Endothelial cell of umbilical vein (primary cell): ENCODE data around the gene IBSP. TPM values are rescaled to one million over a fixed set of nuclear protein-coding genes. Genes with fewer than 3 reads are reported as not detected.

Source experiments
- BruUV-seq: library from RNA; stranded (reverse); fragments of 400-500 nt; replicated peaks from 2 replicates; lab custom pipeline; 2021; lab: Mats Ljungman, UMichigan
- CTCF ChIA-PET: fragments of 300-600, 350-600 bp; sonication (Branson Sonifier 250); formaldehyde crosslinking; loops from one replicate; lab custom pipeline; 2021; ENCODE audit warnings: antibody characterized with exemption, inconsistent platforms; lab: Charles Lee
- POLR2A ChIA-PET: fragments of 300-600, 350-600 bp; sonication (Branson Sonifier 250); formaldehyde crosslinking; loops from one replicate; lab custom pipeline; 2021; ENCODE audit warnings: antibody characterized with exemption, inconsistent platforms; lab: Charles Lee
- DNase-seq: peaks from one replicate; pipeline ENCODE4 v3.0.0-alpha.2; 2011; ENCODE audit warnings: low read depth, low spot score
- FAIRE-seq: peaks from 2 replicates; lab custom pipeline; 2011; peaks lifted over from hg19 to GRCh38; lab: Jason Lieb, UNC
- H2AFZ ChIP-seq: 2 replicates; pipeline ENCODE4 v1.6.0; 2012; ENCODE audit warnings: low read depth, low read length, control low read depth, inconsistent platforms
- H3K27ac ChIP-seq: 2 replicates; pipeline ENCODE4 v1.5.1; 2011; ENCODE audit warnings: low read depth, mild to moderate bottlenecking, control low read depth, low read length, moderate library complexity; ENCODE audit not compliant: insufficient read depth
- H3K27me3 ChIP-seq, 2 experiments: 2 replicates each; pipeline versions ENCODE4 v1.6.0 to v1.6.1; 2011; ENCODE audit warnings: low read length in 2 of 2, mixed read lengths in 1 of 2; ENCODE audit not compliant: control insufficient read depth in 2 of 2, insufficient read depth in 2 of 2
- H3K36me3 ChIP-seq, 2 experiments: 2 replicates in 1 of 2; 3 replicates in 1 of 2; pipeline ENCODE4 v1.5.1; 2011; ENCODE audit warnings: low read length in 2 of 2, mild to moderate bottlenecking in 1 of 2, moderate library complexity in 1 of 2; ENCODE audit not compliant: control insufficient read depth in 2 of 2, insufficient read depth in 2 of 2; ENCODE audit errors: extremely low read depth in 1 of 2
- H3K4me1 ChIP-seq: 3 replicates; pipeline ENCODE4 v1.5.1; 2011; ENCODE audit warnings: mild to moderate bottlenecking, low read length; ENCODE audit not compliant: control insufficient read depth, insufficient read depth; ENCODE audit errors: extremely low read depth
- H3K4me2 ChIP-seq: 2 replicates; pipeline ENCODE4 v1.6.1; 2011; ENCODE audit warnings: low read length, control low read depth, mixed read lengths; ENCODE audit not compliant: insufficient read depth
- H3K4me3 ChIP-seq, 3 experiments: fragments of 200-600 bp in 1 of 3; sonication (generic), shearing (Covaris generic) in 1 of 3; replicated peaks in 1 of 3; 2 replicates each; pipeline ENCODE4 v1.5.1; 2011 to 2016; ENCODE audit warnings: control low read depth in 3 of 3, low read length in 3 of 3, mild to moderate bottlenecking in 2 of 3, inconsistent platforms in 1 of 3, low read depth in 1 of 3, moderate library complexity in 1 of 3; ENCODE audit not compliant: insufficient read depth in 1 of 3
- H3K79me2 ChIP-seq: 2 replicates; pipeline ENCODE4 v1.6.0; 2012; ENCODE audit warnings: low read length, inconsistent platforms; ENCODE audit not compliant: control insufficient read depth, insufficient read depth
- H3K9ac ChIP-seq: replicated peaks from 2 replicates; pipeline ENCODE3; 2011; ENCODE audit warnings: low read length, control low read depth; ENCODE audit not compliant: insufficient read depth; ENCODE audit errors: extremely low read depth
- H3K9me1 ChIP-seq: replicated peaks from 3 replicates; pipeline ENCODE4 v1.6.0; 2011; ENCODE audit warnings: mild to moderate bottlenecking, low read length; ENCODE audit not compliant: control insufficient read depth, insufficient read depth; ENCODE audit errors: extremely low read depth
- H3K9me3 ChIP-seq: replicated peaks from 2 replicates; pipeline ENCODE4 v1.5.1; 2012; ENCODE audit warnings: low read length, inconsistent platforms; ENCODE audit not compliant: control insufficient read depth, insufficient read depth
- H4K20me1 ChIP-seq: replicated peaks from 2 replicates; pipeline ENCODE3; 2011; ENCODE audit warnings: mild to moderate bottlenecking, low read length; ENCODE audit not compliant: control insufficient read depth, insufficient read depth; ENCODE audit errors: extremely low read depth
- EZH2 ChIP-seq: IDR thresholded peaks from 2 replicates; pipeline ENCODE4 v1.6.1; 2012; ENCODE audit warnings: borderline replicate concordance, low read depth, mild to moderate bottlenecking, moderate library complexity, low read length, inconsistent platforms; ENCODE audit not compliant: severe bottlenecking
- GATA2 ChIP-seq: IDR thresholded peaks from 2 replicates; pipeline ENCODE4 v1.7.0; 2011; ENCODE audit warnings: low read depth, mild to moderate bottlenecking, moderate library complexity, mixed read lengths, low read length; ENCODE audit not compliant: insufficient read length, insufficient read depth
- JUN ChIP-seq: IDR thresholded peaks from 2 replicates; pipeline ENCODE4 v1.6.1; 2011; ENCODE audit warnings: borderline replicate concordance, low read depth; ENCODE audit not compliant: insufficient read length, insufficient read depth
- MYC ChIP-seq: IDR thresholded peaks from one replicate; pipeline ENCODE4 v1.6.1; 2011; ENCODE audit warnings: mild to moderate bottlenecking, low read depth, low read length
- POLR2AphosphoS5 ChIP-seq: IDR thresholded peaks from 2 replicates; pipeline ENCODE4 v1.6.1; 2012; ENCODE audit warnings: low read depth, mild to moderate bottlenecking, control low read depth, low read length, moderate library complexity; ENCODE audit not compliant: insufficient read depth
- dilution Hi-C: fragments of 300-500 bp; cut with MboI; formaldehyde crosslinking; loops from one replicate; pipeline ENCODE4 v1.15.0; 2019; ENCODE audit warnings: low sequenced_read_pairs; ENCODE audit not compliant: extremely low pct_ligation_motif_present
- intact Hi-C: fragments of 100-400 bp; cut with micrococcal nuclease; formaldehyde crosslinking; loops from one replicate; pipeline ENCODE4 v1.10.0; 2022
- polyA plus RNA-seq, 4 experiments: library from polyadenylated mRNA; depleted of rRNA in 3 of 4; stranded (reverse) in 3 of 4; unstranded in 1 of 4; fragments of >200 nt; gene quantifications; 2 replicates each; pipeline versions ENCODE4 v1.2.1 to v1.2.3, GENCODE V29; 2011 to 2012; ENCODE audit warnings: missing spikeins in 1 of 4
- total RNA-seq: library from RNA; stranded (reverse); gene quantifications from 2 replicates; pipeline ENCODE4 v1.2.3, GENCODE V29; 2021
- TF ChIP-seq, protein P1 (sequence below), 2 donors: IDR thresholded peaks; 1 replicate in 1 of 2; 2 replicates in 1 of 2; pipeline ENCODE4 v1.5.1; 2011; ENCODE audit warnings: low read length in 2 of 2, mild to moderate bottlenecking in 2 of 2, moderate library complexity in 2 of 2, control low read depth in 1 of 2, inconsistent platforms in 1 of 2, low read depth in 1 of 2; ENCODE audit not compliant: insufficient read depth in 1 of 2; ENCODE audit errors: extremely low read depth in 1 of 2
- TF ChIP-seq, protein P2 (sequence below): IDR thresholded peaks from 2 replicates; pipeline ENCODE4 v1.6.1; 2011; ENCODE audit not compliant: insufficient read depth, insufficient read length

Gene IBSP
- total and polyA plus RNA-seq, 2 donors (not counting 3 experiments of a cell fraction or from before 2014, with no cell fraction given), result not detected

DNA sequence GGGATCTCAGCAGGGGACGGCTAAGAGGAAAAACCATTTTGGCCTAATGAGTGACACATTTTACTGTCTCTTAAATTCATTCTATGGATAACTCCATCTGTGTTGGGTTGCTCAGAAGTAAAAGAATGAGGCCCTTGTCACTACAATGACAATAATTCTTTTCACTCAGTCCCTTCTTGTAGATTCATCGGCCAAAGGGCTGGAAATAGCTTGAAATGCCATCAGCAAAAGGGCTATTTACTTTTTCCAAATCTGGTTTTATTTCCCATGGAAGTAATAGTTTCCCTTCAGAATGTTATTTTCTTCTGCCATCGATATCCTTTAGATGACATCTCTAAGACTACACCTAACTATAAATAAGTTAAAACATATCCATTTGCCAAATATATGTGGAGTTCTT is 40.8 kb downstream of the IBSP start:
- Histone ChIP-seq H3K4me3 (no peak overlapping the region), H3K9ac (no peak overlapping the region), H3K36me3 (no peaks in the 10 kb centered on the region), H3K27me3 (peaks cover 3 to 7% of the 10 kb centered on the region in 2 experiments), H4K20me1 (no peaks in the 10 kb centered on the region), H3K4me2 (no peak overlapping the region), H3K27ac (no peak overlapping the region), H3K4me1 (peaks cover 8% of the 10 kb centered on the region), H3K9me3 (no peaks in the 10 kb centered on the region), H2AFZ (no peak overlapping the region), H3K79me2 (no peaks in the 10 kb centered on the region), H3K9me1 (no peaks in the 10 kb centered on the region)
- TF ChIP-seq EZH2 (no peak), MYC (no peak), GATA2 (no peak), JUN (no peak), POLR2AphosphoS5 (no peak)
- TF ChIP-seq, protein P1, sequence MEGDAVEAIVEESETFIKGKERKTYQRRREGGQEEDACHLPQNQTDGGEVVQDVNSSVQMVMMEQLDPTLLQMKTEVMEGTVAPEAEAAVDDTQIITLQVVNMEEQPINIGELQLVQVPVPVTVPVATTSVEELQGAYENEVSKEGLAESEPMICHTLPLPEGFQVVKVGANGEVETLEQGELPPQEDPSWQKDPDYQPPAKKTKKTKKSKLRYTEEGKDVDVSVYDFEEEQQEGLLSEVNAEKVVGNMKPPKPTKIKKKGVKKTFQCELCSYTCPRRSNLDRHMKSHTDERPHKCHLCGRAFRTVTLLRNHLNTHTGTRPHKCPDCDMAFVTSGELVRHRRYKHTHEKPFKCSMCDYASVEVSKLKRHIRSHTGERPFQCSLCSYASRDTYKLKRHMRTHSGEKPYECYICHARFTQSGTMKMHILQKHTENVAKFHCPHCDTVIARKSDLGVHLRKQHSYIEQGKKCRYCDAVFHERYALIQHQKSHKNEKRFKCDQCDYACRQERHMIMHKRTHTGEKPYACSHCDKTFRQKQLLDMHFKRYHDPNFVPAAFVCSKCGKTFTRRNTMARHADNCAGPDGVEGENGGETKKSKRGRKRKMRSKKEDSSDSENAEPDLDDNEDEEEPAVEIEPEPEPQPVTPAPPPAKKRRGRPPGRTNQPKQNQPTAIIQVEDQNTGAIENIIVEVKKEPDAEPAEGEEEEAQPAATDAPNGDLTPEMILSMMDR (IDR thresholded peaks at IDR 0.05; ENCODE audit: extremely low read depth in 1 of 2, insufficient read depth in 1 of 2, low read depth in 1 of 2, low read length in 2 of 2), result no peak
- TF ChIP-seq, protein P2, sequence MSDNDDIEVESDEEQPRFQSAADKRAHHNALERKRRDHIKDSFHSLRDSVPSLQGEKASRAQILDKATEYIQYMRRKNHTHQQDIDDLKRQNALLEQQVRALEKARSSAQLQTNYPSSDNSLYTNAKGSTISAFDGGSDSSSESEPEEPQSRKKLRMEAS, result no peak
- ChIA-PET POLR2A (no interaction called here), CTCF (interaction anchor here (0.6 to 4.3 kb wide), 14 partner anchors 9 to 486 kb away, joined by 3 to 130 read pairs (median 4); no protein-coding TSS in a partner anchor)
- DNase-seq (no peak), FAIRE-seq (no peak)
- intact Hi-C loops (no loop called here), dilution Hi-C loops (no loop called here)
- BruUV-seq, result no TSS peak
